H1 (cell line): Measurements from ENCODE around the gene CDK15. TPM values are rescaled to one million over a fixed set of nuclear protein-coding genes. Genes with fewer than 3 reads are reported as not detected.
A peak's percentile ranks its signal among the peaks of the same experiment; 100 is the strongest.

Experiments used
- CBX8 ChIP-seq: fragments of 300-800, 300-1000 bp; sonication (generic); IDR thresholded peaks from 2 replicates; pipeline ENCODE4 v1.7.1; 2016; ENCODE audit warnings: low read depth, low read length, borderline replicate concordance
- CREB1 ChIP-seq: IDR thresholded peaks from 2 replicates; pipeline ENCODE4 v1.6.1; 2012; ENCODE audit warnings: inconsistent platforms
- EGR1 ChIP-seq: IDR thresholded peaks from 2 replicates; pipeline ENCODE4 v1.6.1; 2011; ENCODE audit warnings: low read depth, low read length, borderline replicate concordance
- EP300 ChIP-seq, 2 experiments: IDR thresholded peaks; 1 replicate in 1 of 2; 2 replicates in 1 of 2; pipeline ENCODE4 v1.6.1; 2011 to 2012; ENCODE audit warnings: low read depth in 2 of 2, low read length in 2 of 2, mild to moderate bottlenecking in 2 of 2, borderline replicate concordance in 1 of 2, inconsistent platforms in 1 of 2, moderate library complexity in 1 of 2
- FOSL1 ChIP-seq: IDR thresholded peaks from 2 replicates; pipeline ENCODE4 v1.6.1; 2011; ENCODE audit warnings: mild to moderate bottlenecking, low read depth, low read length, moderate library complexity; ENCODE audit not compliant: insufficient read depth
- JUN ChIP-seq: IDR thresholded peaks from 2 replicates; pipeline ENCODE4 v1.6.1; 2011; ENCODE audit warnings: low read depth, mild to moderate bottlenecking, improper control_type of control experiment, low read length
- NRF1 ChIP-seq: IDR thresholded peaks from 2 replicates; pipeline ENCODE4 v1.6.1; 2011; ENCODE audit warnings: mild to moderate bottlenecking, low read depth, low read length, improper control_type of control experiment
- POLR2A ChIP-seq, 2 experiments: IDR thresholded peaks; 1 replicate in 1 of 2; 2 replicates in 1 of 2; pipeline ENCODE4 v1.6.1; 2011; ENCODE audit warnings: low read depth in 2 of 2, low read length in 2 of 2, mild to moderate bottlenecking in 2 of 2; ENCODE audit errors: control extremely low read depth in 1 of 2
- SP2 ChIP-seq: IDR thresholded peaks from 2 replicates; pipeline ENCODE4 v1.6.1; 2012; ENCODE audit warnings: mild to moderate bottlenecking, low read length, inconsistent platforms
- SUZ12 ChIP-seq: fragments of 200-600 bp; sonication (generic); IDR thresholded peaks from 2 replicates; pipeline ENCODE4 v1.6.1; 2012; ENCODE audit warnings: mild to moderate bottlenecking, inconsistent platforms, low read length, moderate library complexity, mixed read lengths
- YY1 ChIP-seq: IDR thresholded peaks from 2 replicates; pipeline ENCODE4 v1.6.1; 2011; ENCODE audit warnings: low read depth, mild to moderate bottlenecking, low read length
- polyA plus RNA-seq, 7 experiments: library from polyadenylated mRNA; depleted of rRNA in 3 of 7; stranded (reverse) in 5 of 7; unstranded in 2 of 7; fragments of >200 nt in 5 of 7; fragments of 200-250 nt in 2 of 7; gene quantifications; 1 replicate in 5 of 7; 2 replicates in 1 of 7; 4 replicates in 1 of 7; pipeline versions ENCODE4 v1.2.1 to v1.2.3, GENCODE V29; 2011 to 2013; ENCODE audit warnings: missing spikeins in 2 of 7, mixed read lengths in 2 of 7
- total RNA-seq: library from RNA; stranded (reverse); fragmentation: NEBNext Ultra II Directional; extraction: Animal tissue kit (Norgen Biotek cat#: 25700); gene quantifications from 2 replicates; pipeline ENCODE4 v1.2.1, GENCODE V29; 2021
- TF ChIP-seq, protein P1 (sequence below), 3 experiments: IDR thresholded peaks; 1 replicate in 2 of 3; 2 replicates in 1 of 3; pipeline versions ENCODE4 v1.5.1 to v1.6.1; 2011; ENCODE audit warnings: low read length in 3 of 3, mild to moderate bottlenecking in 3 of 3, inconsistent platforms in 2 of 3, low read depth in 1 of 3, moderate library complexity in 1 of 3; ENCODE audit not compliant: insufficient read depth in 1 of 3; ENCODE audit errors: control extremely low read depth in 1 of 3

CDK15 gene
- total and polyA plus RNA-seq, 2 of the 8 experiments (the other 6 are each of a cell fraction or from before 2014, with no cell fraction given) = 0.03 TPM; not detected in 1

GRCh38 chr2:201780674-201781493 is 25.5 kb upstream of the CDK15 start, which contains the start of gene ALS2 (continued):
- TF ChIP-seq FOSL1 = no peak
- 0 out of 2 replicates have a peak, but pooled peaks have one; percentile 40 for TF ChIP-seq YY1
- TF ChIP-seq EGR1 = no peak
- no peak for TF ChIP-seq SP2
- TF ChIP-seq CREB1 = peak; percentile 96
- no peak for TF ChIP-seq SUZ12
- TF ChIP-seq NRF1 = no peak
- no peak; a peak in 1 of 3 replicates for TF ChIP-seq EP300 (IDR thresholded peaks at IDR 0.05; ENCODE audit: borderline replicate concordance in 1 of 2, low read depth in 2 of 2, low read length in 2 of 2)
- TF ChIP-seq JUN = 0 out of 2 replicates have a peak, but pooled peaks have one; percentile 56
- TF ChIP-seq, protein P1, sequence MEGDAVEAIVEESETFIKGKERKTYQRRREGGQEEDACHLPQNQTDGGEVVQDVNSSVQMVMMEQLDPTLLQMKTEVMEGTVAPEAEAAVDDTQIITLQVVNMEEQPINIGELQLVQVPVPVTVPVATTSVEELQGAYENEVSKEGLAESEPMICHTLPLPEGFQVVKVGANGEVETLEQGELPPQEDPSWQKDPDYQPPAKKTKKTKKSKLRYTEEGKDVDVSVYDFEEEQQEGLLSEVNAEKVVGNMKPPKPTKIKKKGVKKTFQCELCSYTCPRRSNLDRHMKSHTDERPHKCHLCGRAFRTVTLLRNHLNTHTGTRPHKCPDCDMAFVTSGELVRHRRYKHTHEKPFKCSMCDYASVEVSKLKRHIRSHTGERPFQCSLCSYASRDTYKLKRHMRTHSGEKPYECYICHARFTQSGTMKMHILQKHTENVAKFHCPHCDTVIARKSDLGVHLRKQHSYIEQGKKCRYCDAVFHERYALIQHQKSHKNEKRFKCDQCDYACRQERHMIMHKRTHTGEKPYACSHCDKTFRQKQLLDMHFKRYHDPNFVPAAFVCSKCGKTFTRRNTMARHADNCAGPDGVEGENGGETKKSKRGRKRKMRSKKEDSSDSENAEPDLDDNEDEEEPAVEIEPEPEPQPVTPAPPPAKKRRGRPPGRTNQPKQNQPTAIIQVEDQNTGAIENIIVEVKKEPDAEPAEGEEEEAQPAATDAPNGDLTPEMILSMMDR (IDR thresholded peaks at IDR 0.05; ENCODE audit: control extremely low read depth in 1 of 3, insufficient read depth in 1 of 3, low read depth in 1 of 3, low read length in 3 of 3) = no peak
- no peak for TF ChIP-seq CBX8
- peak; percentile 48 to 83 for TF ChIP-seq POLR2A (IDR thresholded peaks at IDR 0.05; ENCODE audit: control extremely low read depth in 1 of 2, low read depth in 2 of 2, low read length in 2 of 2)
